HEK293 (cell line): ENCODE measurements around the gene BMP2.
A peak's percentile ranks its signal among the peaks of the same experiment; 100 is the strongest.

Experiments
- CTCF ChIA-PET: fragments of 350-600 bp; formaldehyde crosslinking; extraction: SDS; loops from one replicate; lab custom pipeline; 2021; ENCODE audit warnings: antibody characterized with exemption; lab: Yijun Ruan, JAX
- POLR2A ChIA-PET: fragments of 300-600 bp; formaldehyde crosslinking; extraction: SDS; loops from one replicate; lab custom pipeline; 2020; ENCODE audit warnings: antibody characterized with exemption, inconsistent platforms; lab: Yijun Ruan, JAX
- H3K27ac ChIP-seq: fragments of 200-500 bp; sonication (Bioruptor generic); 2 replicates; pipeline ENCODE4 v1.5.1; 2014; ENCODE audit warnings: low read depth, low read length, control low read depth, inconsistent platforms; ENCODE audit errors: extremely low read depth
- H3K36me3 ChIP-seq, 2 experiments: fragments of 200-500 bp in 1 of 2; sonication (Bioruptor generic) in 1 of 2; 1 replicate in 1 of 2; 2 replicates in 1 of 2; pipeline ENCODE4 v1.5.1; 2014 to 2017; ENCODE audit warnings: inconsistent platforms in 2 of 2, low read length in 2 of 2; ENCODE audit not compliant: control insufficient read depth in 2 of 2, insufficient read depth in 1 of 2
- H3K4me1 ChIP-seq: fragments of 200-500 bp; sonication (Bioruptor generic); 2 replicates; pipeline ENCODE4 v1.5.1; 2014; ENCODE audit warnings: mild to moderate bottlenecking, low read length, inconsistent platforms; ENCODE audit not compliant: control insufficient read depth, insufficient read depth
- H3K4me3 ChIP-seq: 2 replicates; pipeline ENCODE4 v1.5.1; 2011; ENCODE audit warnings: low read depth, mild to moderate bottlenecking, control low read depth, low read length, moderate library complexity
- H3K9me3 ChIP-seq: fragments of 200-500 bp; sonication (Bioruptor generic); 2 replicates; pipeline ENCODE4 v1.5.1; 2014; ENCODE audit warnings: low read depth, low read length, inconsistent platforms; ENCODE audit not compliant: control insufficient read depth, insufficient read depth
- HOXD13 ChIP-seq: sonication (generic); formaldehyde crosslinking; IDR thresholded peaks from 2 replicates; pipeline ENCODE4 v1.8.0; 2022; ENCODE audit warnings: missing genetic modification reagents, borderline replicate concordance
- KLF17 ChIP-seq: fragments of 450-650 bp; formaldehyde crosslinking; IDR thresholded peaks from 2 replicates; pipeline ENCODE4 v1.5.1; 2016; ENCODE audit warnings: missing biosample characterization, missing genetic modification characterization
- SP3 ChIP-seq: fragments of 450-650 bp; formaldehyde crosslinking; IDR thresholded peaks from 2 replicates; pipeline ENCODE4 v1.5.1; 2016; ENCODE audit warnings: missing biosample characterization, missing genetic modification characterization
- TCF7L2 ChIP-seq: IDR thresholded peaks from 2 replicates; pipeline ENCODE4 v1.6.1; 2011; ENCODE audit warnings: low read depth, mild to moderate bottlenecking, inconsistent platforms, low read length, moderate library complexity, borderline replicate concordance
- TSHZ1 ChIP-seq: fragments of 450-650 bp; formaldehyde crosslinking; IDR thresholded peaks from 2 replicates; pipeline ENCODE4 v1.5.1; 2016; ENCODE audit warnings: missing biosample characterization, missing genetic modification characterization, borderline replicate concordance
- ZBTB48 ChIP-seq: fragments of 450-650 bp; formaldehyde crosslinking; IDR thresholded peaks from 2 replicates; pipeline ENCODE4 v1.5.1; 2016; ENCODE audit warnings: missing biosample characterization, missing genetic modification characterization
- ZBTB6 ChIP-seq: fragments of 450-650 bp; formaldehyde crosslinking; IDR thresholded peaks from 2 replicates; pipeline ENCODE4 v1.5.1; 2017; ENCODE audit warnings: missing biosample characterization, missing genetic modification characterization
- ZNF133 ChIP-seq: fragments of 450-650 bp; formaldehyde crosslinking; IDR thresholded peaks from 2 replicates; pipeline ENCODE4 v1.5.1; 2016; ENCODE audit warnings: missing biosample characterization, missing genetic modification characterization
- ZNF248 ChIP-seq: fragments of 450-650 bp; formaldehyde crosslinking; IDR thresholded peaks from 2 replicates; pipeline ENCODE4 v1.5.1; 2017; ENCODE audit warnings: missing biosample characterization, missing genetic modification characterization
- ZNF335 ChIP-seq: fragments of 450-650 bp; formaldehyde crosslinking; conservative IDR thresholded peaks from 2 replicates; pipeline ENCODE4 v1.5.1; 2016; ENCODE audit warnings: missing biosample characterization, missing genetic modification characterization
- ZNF350 ChIP-seq: fragments of 450-650 bp; formaldehyde crosslinking; IDR thresholded peaks from 2 replicates; pipeline ENCODE4 v1.5.0; 2017; ENCODE audit warnings: missing biosample characterization, mild to moderate bottlenecking, missing genetic modification characterization
- ZNF398 ChIP-seq: fragments of 450-650 bp; formaldehyde crosslinking; IDR thresholded peaks from 2 replicates; pipeline ENCODE4 v1.5.1; 2017; ENCODE audit warnings: missing biosample characterization, missing genetic modification characterization
- ZNF449 ChIP-seq: fragments of 450-650 bp; formaldehyde crosslinking; IDR thresholded peaks from 2 replicates; pipeline ENCODE4 v1.5.1; 2017; ENCODE audit warnings: missing biosample characterization, mild to moderate bottlenecking, missing genetic modification characterization, moderate library complexity
- ZNF501 ChIP-seq: fragments of 450-650 bp; formaldehyde crosslinking; IDR thresholded peaks from 2 replicates; pipeline ENCODE4 v1.5.1; 2016; ENCODE audit warnings: missing biosample characterization, missing genetic modification characterization
- ZNF660 ChIP-seq: fragments of 450-650 bp; IDR thresholded peaks from 2 replicates; pipeline ENCODE4 v1.5.1; 2018; ENCODE audit warnings: missing biosample characterization, mild to moderate bottlenecking, missing genetic modification characterization
- ZNF776 ChIP-seq: fragments of 450-650 bp; formaldehyde crosslinking; IDR thresholded peaks from 2 replicates; pipeline ENCODE4 v1.5.0; 2017; ENCODE audit warnings: missing biosample characterization, missing genetic modification characterization, borderline replicate concordance

Gene BMP2

GRCh38 chr20:6766433-6766832 is 1.1 kb upstream of the BMP2 start:
- H3K9me3 ChIP-seq, result no peaks in the 10 kb centered on the region
- H3K36me3 ChIP-seq, result peaks cover 0 to 6% of the 10 kb centered on the region in 2 experiments; a peak in 1 of 3 replicates
- no peak overlapping the region for H3K4me3 ChIP-seq
- no peaks in the 10 kb centered on the region for H3K4me1 ChIP-seq
- TF ChIP-seq ZNF449 (tag by site-specific recombination), result no peak
- no peak for TF ChIP-seq ZNF776 (tag by site-specific recombination)
- TF ChIP-seq ZNF501 (tag by site-specific recombination), result no peak
- no peak for TF ChIP-seq TSHZ1 (tag by site-specific recombination)
- no peak for TF ChIP-seq SP3 (tag by site-specific recombination)
- TF ChIP-seq ZNF398 (tag by site-specific recombination), result no peak
- no peak for TF ChIP-seq ZNF133
- TF ChIP-seq ZBTB6, result no peak
- ChIA-PET CTCF (interaction anchor here (0.5 to 3.0 kb wide), 32 partner anchors 8 to 609 kb away, joined by 3 to 21 read pairs (median 3); no protein-coding TSS in a partner anchor), POLR2A (interaction anchor here (1.2 kb wide), 2 partner anchors 59 to 100 kb away, joined by 4 read pairs; no protein-coding TSS in a partner anchor)
- no peak overlapping the region for H3K27ac ChIP-seq

GRCh38 chr20:6767126-6767535 is 355 bp upstream of the BMP2 start:
- POLR2A ChIA-PET, result interaction anchor here (0.7 to 1.2 kb wide), 6 partner anchors 49 to 130 kb away, joined by 3 to 5 read pairs (median 4); no protein-coding TSS in a partner anchor
- TF ChIP-seq ZNF350 (tag by site-specific recombination) (no peak), ZNF335 (peak; percentile 46), ZNF660 (no peak), TCF7L2 (no peak), HOXD13 (CRISPR knock-in tag) (no peak), KLF17 (tag by site-specific recombination) (no peak), ZBTB48 (no peak), ZNF248 (no peak)
- H3K4me1 ChIP-seq, result no peaks in the 10 kb centered on the region

More at GRCh38 chr20:6767126-6767535, 355 bp upstream of the BMP2 start:
- Histone ChIP-seq H3K4me3 (peak overlapping the region; percentile 92), H3K27ac (no peak overlapping the region; the same call in 1 of the 2 replicates), H3K36me3 (peaks cover 0 to 12% of the 10 kb centered on the region in 2 experiments; a peak in 1 of 3 replicates), H3K9me3 (no peaks in the 10 kb centered on the region)
- CTCF ChIA-PET, result interaction anchor here (0.5 to 3.0 kb wide), 11 partner anchors 9 to 519 kb away, joined by 3 to 21 read pairs (median 5); no protein-coding TSS in a partner anchor
